OCI-LY1 (cell line): Measurements from ENCODE around the gene DEF6.

Experiments used
- CTCF ChIP-seq: fragments of 200-600 bp; sonication (generic), shearing (Covaris generic); IDR thresholded peaks from 2 replicates; pipeline ENCODE4 v1.5.1; 2017; ENCODE audit warnings: mild to moderate bottlenecking, antibody characterized with exemption, low read length, moderate library complexity, mixed read lengths
- EZH2 ChIP-seq: fragments of 200-600 bp; sonication (generic), shearing (Covaris generic); IDR thresholded peaks from 2 replicates; pipeline ENCODE4 v1.8.0; 2017; ENCODE audit warnings: borderline replicate concordance, mixed run types, mild to moderate bottlenecking, antibody characterized with exemption, low read length, moderate library complexity, mixed read lengths

GRCh38 chr6:35292494-35292893 is 5.1 kb upstream of the DEF6 start:
- TF ChIP-seq EZH2: no peak
- no peak for TF ChIP-seq CTCF
